GM13977 (cell line): ENCODE measurements around the gene SYT7.

Source experiments
- DNase-seq: peaks from one replicate; pipeline ENCODE4 v3.0.0; 2012; ENCODE audit warnings: low spot score
- in situ Hi-C: fragments of 300-500 bp; cut with MboI; formaldehyde crosslinking; loops from one replicate; pipeline ENCODE4 v1.12.0; 2022; ENCODE audit warnings: low sequenced_read_pairs, low pct_unique_long_range_greater_than_20kb, mixed read lengths, inconsistent platforms; ENCODE audit not compliant: unreplicated experiment
- TF ChIP-seq, protein P1 (sequence below): IDR thresholded peaks from 2 replicates; pipeline ENCODE4 v1.5.1; 2012; ENCODE audit warnings: mild to moderate bottlenecking, control low read depth; ENCODE audit not compliant: insufficient read depth; ENCODE audit errors: extremely low read depth, missing control alignments

SYT7 gene

GRCh38 chr11:61550665-61551227, 30.1 kb downstream of the SYT7 start:
- in situ Hi-C loops: no loop called here
- TF ChIP-seq, protein P1, sequence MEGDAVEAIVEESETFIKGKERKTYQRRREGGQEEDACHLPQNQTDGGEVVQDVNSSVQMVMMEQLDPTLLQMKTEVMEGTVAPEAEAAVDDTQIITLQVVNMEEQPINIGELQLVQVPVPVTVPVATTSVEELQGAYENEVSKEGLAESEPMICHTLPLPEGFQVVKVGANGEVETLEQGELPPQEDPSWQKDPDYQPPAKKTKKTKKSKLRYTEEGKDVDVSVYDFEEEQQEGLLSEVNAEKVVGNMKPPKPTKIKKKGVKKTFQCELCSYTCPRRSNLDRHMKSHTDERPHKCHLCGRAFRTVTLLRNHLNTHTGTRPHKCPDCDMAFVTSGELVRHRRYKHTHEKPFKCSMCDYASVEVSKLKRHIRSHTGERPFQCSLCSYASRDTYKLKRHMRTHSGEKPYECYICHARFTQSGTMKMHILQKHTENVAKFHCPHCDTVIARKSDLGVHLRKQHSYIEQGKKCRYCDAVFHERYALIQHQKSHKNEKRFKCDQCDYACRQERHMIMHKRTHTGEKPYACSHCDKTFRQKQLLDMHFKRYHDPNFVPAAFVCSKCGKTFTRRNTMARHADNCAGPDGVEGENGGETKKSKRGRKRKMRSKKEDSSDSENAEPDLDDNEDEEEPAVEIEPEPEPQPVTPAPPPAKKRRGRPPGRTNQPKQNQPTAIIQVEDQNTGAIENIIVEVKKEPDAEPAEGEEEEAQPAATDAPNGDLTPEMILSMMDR: no peak

GRCh38 chr11:61549662-61550568, 31.0 kb downstream of the SYT7 start:
- no peak for DNase-seq
- in situ Hi-C loops: no loop called here
- TF ChIP-seq, protein P1: no peak

More at GRCh38 chr11:61550665-61551227, 30.1 kb downstream of the SYT7 start:
- no peak for DNase-seq

GRCh38 chr11:61549177-61549576, 31.7 kb downstream of the SYT7 start:
- no peak for DNase-seq
- TF ChIP-seq, protein P1: no peak
- in situ Hi-C loops: no loop called here

- TF ChIP-seq, protein P1: no peak
- no peak for DNase-seq
- in situ Hi-C loops: no loop called here
Observed at GRCh38 chr11:61547246-61547645, 33.6 kb downstream of the SYT7 start.

GRCh38 chr11:61546663-61547062, 34.2 kb downstream of the SYT7 start:
- in situ Hi-C loops: no loop called here
- DNase-seq: no peak
- TF ChIP-seq, protein P1: no peak

DNA sequence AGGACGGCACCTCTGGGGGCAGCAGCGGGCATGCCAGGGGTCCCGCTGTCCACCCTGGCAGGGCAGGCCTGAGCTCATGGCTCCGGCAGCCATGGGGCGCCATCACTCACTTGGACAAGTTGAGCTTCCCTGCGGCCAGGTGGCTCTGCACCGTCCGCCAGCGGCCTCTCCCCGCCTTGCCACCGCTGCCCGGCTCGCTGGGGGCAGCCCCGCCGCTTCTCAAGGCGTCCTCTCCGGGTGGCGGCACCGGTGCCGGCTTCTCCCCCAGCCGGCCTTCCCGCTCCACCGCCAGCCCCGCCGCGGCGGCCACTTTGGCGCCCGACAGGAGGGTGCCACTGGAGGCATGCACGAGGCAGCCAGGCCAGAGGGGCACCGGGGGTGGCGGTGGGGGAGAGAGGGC, 35.0 kb downstream of the SYT7 start:
- DNase-seq: no peak
- TF ChIP-seq, protein P1: no peak

More for the DNA sequence above, 35.0 kb downstream of the SYT7 start:
- in situ Hi-C loops: no loop called here
